Gastrocnemius medialis (tissue), 4 donors: ENCODE results near the gene PPP1R18.

ENCODE experiments used
- CTCF ChIP-seq, 5 experiments: fragments of 450-650 bp in 3 of 5; fragments of 200-600 bp in 2 of 5; sonication (generic) in 2 of 5; IDR thresholded peaks in 4 of 5; conservative IDR thresholded peaks in 1 of 5; 1 replicate in 4 of 5; 2 replicates in 1 of 5; pipeline ENCODE4 v1.5.1; 2016 to 2019; ENCODE audit warnings: antibody characterized with exemption in 5 of 5, mild to moderate bottlenecking in 3 of 5, moderate library complexity in 3 of 5
- POLR2A ChIP-seq, 2 donors: fragments of 450-650 bp; IDR thresholded peaks; one replicate each; pipeline ENCODE4 v1.6.1; 2017; ENCODE audit warnings: antibody characterized with exemption in 2 of 2, mild to moderate bottlenecking in 2 of 2, moderate library complexity in 2 of 2

DNA sequence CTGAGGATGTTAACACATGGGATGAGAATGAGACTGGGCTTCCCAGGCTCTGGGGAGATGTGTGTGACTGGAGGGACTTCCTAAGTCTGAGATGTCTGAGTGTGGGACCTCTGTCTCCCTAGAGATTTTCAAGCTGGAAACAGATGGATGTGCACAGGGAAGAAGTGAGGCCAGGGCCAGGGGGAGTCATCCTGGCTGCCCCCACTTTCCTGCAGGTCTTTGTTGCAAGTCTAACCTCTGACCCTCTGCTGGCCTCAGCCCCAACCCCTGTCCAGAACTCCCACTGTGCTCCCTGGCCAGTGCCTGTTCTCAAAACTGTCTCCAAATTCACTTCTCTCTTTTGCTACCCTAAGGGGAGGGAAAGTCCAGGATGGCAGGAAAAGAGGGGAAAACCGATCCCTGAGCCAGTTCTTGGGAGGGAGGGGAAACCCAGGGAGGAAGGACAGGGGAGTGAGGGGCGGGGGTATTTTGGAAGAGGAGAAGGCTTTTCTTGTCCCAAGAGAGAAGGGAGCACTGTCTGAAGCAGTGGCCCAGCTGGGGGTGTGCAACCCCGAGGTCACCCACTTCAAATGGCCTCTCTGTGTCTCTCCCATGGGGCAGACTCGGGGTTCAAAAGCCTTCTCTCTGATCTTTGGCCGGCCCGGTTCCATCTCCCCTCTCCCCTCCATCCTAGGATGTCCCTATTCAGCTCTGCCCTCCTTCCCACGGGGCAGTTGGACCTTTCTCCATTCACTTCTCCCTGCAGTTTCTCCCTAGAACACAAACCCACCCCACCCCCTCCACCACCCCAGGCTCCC is 3.1 kb downstream of the PPP1R18 start:
- TF ChIP-seq CTCF (IDR thresholded peaks at IDR 0.05 in 4 of 5, conservative IDR thresholded peaks at IDR 0.05 in 1 of 5) (no peak), POLR2A (IDR thresholded peaks at IDR 0.05) (no peak)
